HepG2 (cell line): ENCODE results near the gene FNDC7. TPM values are rescaled to one million over a fixed set of nuclear protein-coding genes. Genes with fewer than 3 reads are reported as not detected.

Experiments used
- BRCA1 ChIP-seq: sonication (generic); formaldehyde crosslinking; IDR thresholded peaks from 2 replicates; pipeline ENCODE4 v1.4.0; 2020; ENCODE audit warnings: missing genetic modification reagents
- HOXA3 ChIP-seq: sonication (generic); formaldehyde crosslinking; IDR thresholded peaks from 2 replicates; pipeline ENCODE4 v1.5.0; 2020; ENCODE audit warnings: missing genetic modification reagents
- U2AF2 ChIP-seq: fragments of 200-400 bp; formaldehyde crosslinking; IDR thresholded peaks from 2 replicates; pipeline ENCODE4 v1.6.1; 2017; ENCODE audit warnings: low read depth, mild to moderate bottlenecking, low read length
- ZNF766 ChIP-seq: sonication (generic); formaldehyde crosslinking; IDR thresholded peaks from 2 replicates; pipeline ENCODE4 v1.5.0; 2020; ENCODE audit warnings: missing genetic modification reagents, borderline replicate concordance
- polyA plus RNA-seq, 8 experiments: library from polyadenylated mRNA; depleted of rRNA in 3 of 8; stranded (reverse) in 7 of 8; unstranded in 1 of 8; fragments of >200 nt; fragmentation: Illumina TruSeq in 4 of 8; extraction: Trizol in 4 of 8; gene quantifications; 2 replicates each; pipeline versions ENCODE4 v1.2.1 to v1.2.3, GENCODE V29; 2011 to 2016; ENCODE audit warnings: low read depth in 4 of 8, missing spikeins in 1 of 8, mixed read lengths in 1 of 8; ENCODE audit not compliant: insufficient read depth in 1 of 8
- total RNA-seq, 5 experiments: library from RNA; depleted of rRNA; stranded (reverse); fragments of >200 nt; fragmentation: Illumina TruSeq; extraction: Trizol; gene quantifications; 2 replicates each; pipeline ENCODE4 v1.2.3, GENCODE V29; 2016; ENCODE audit warnings: low read depth in 1 of 5
- TF ChIP-seq, protein P1 (sequence below): sonication (generic); formaldehyde crosslinking; IDR thresholded peaks from 2 replicates; pipeline ENCODE4 v1.4.0; 2020; ENCODE audit warnings: missing genetic modification reagents, low read depth, mild to moderate bottlenecking, borderline replicate concordance
- TF ChIP-seq, protein P2 (sequence below): sonication (generic); formaldehyde crosslinking; IDR thresholded peaks from 2 replicates; pipeline ENCODE4 v1.5.0; 2020; ENCODE audit warnings: mild to moderate bottlenecking, missing genetic modification reagents
- TF ChIP-seq, protein P3 (sequence below): sonication (generic); formaldehyde crosslinking; IDR thresholded peaks from 2 replicates; pipeline ENCODE4 v1.4.0; 2020; ENCODE audit warnings: missing genetic modification reagents
- TF ChIP-seq, protein P4 (sequence below): sonication (generic); formaldehyde crosslinking; IDR thresholded peaks from 2 replicates; pipeline ENCODE4 v1.8.1; 2023; ENCODE audit warnings: mild to moderate bottlenecking, moderate library complexity, missing genetic modification reagents

Gene FNDC7
- total and polyA plus RNA-seq, 2 of the 13 experiments (the other 11 are each of a cell fraction or from before 2014, with no cell fraction given): 0.03 TPM; not detected in 1

DNA sequence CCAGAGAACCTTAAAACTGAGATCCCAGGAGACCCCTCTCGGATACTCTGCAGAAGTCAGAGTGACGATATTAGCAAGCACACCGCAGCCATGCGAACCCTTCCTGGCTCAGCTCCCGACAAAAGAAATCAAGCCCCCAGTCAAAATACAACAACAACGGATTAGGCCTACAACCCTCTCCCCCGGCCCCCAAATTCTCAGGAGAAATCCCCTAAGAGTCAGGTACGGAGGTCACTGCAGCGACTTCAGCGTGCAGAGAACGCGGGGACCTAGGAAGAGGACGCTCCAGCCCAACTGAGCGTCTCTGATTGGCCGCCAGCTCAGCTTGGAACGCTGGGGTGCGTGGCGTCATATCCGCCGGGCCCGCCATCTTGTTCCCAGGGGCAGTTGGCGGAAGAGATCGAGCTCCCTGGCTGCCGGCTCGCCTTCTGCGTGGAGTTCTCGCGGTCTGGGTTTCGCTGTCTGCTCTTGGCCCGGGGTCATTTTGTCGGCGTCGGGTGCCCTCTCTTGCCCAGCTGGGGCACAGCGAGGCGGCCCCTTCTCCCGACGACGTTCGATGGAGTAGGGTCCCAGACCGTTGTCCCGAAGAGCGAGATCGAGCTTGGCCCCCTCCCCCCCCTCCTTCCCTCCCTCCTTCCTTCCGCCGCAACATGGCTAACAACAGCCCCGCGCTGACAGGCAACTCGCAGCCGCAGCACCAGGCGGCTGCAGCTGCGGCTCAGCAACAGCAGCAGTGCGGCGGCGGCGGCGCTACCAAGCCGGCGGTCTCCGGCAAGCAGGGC is 20.6 kb upstream of the FNDC7 start, which contains the start of gene PRPF38B (continued):
- TF ChIP-seq, protein P1, sequence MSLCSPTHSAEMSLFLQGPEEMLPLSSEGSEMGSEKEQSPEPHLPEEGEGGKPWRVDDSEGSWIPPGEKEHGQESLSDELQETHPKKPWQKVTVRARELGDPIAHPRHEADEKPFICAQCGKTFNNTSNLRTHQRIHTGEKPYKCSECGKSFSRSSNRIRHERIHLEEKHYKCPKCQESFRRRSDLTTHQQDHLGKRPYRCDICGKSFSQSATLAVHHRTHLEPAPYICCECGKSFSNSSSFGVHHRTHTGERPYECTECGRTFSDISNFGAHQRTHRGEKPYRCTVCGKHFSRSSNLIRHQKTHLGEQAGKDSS (CRISPR knock-in tag): peak; percentile 79; the same call in 1 of the 2 replicates
- TF ChIP-seq U2AF2 (no peak), BRCA1 (CRISPR knock-in tag) (peak; percentile 38; the same call in 1 of the 2 replicates), HOXA3 (peak; percentile 99), ZNF766 (CRISPR knock-in tag) (peak; percentile 87)
- TF ChIP-seq, protein P2, sequence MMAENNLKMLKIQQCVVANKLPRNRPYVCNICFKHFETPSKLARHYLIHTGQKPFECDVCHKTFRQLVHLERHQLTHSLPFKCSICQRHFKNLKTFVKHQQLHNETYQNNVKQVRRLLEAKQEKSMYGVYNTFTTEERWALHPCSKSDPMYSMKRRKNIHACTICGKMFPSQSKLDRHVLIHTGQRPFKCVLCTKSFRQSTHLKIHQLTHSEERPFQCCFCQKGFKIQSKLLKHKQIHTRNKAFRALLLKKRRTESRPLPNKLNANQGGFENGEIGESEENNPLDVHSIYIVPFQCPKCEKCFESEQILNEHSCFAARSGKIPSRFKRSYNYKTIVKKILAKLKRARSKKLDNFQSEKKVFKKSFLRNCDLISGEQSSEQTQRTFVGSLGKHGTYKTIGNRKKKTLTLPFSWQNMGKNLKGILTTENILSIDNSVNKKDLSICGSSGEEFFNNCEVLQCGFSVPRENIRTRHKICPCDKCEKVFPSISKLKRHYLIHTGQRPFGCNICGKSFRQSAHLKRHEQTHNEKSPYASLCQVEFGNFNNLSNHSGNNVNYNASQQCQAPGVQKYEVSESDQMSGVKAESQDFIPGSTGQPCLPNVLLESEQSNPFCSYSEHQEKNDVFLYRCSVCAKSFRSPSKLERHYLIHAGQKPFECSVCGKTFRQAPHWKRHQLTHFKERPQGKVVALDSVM: no peak; the same call in 1 of the 2 replicates
- TF ChIP-seq, protein P3, sequence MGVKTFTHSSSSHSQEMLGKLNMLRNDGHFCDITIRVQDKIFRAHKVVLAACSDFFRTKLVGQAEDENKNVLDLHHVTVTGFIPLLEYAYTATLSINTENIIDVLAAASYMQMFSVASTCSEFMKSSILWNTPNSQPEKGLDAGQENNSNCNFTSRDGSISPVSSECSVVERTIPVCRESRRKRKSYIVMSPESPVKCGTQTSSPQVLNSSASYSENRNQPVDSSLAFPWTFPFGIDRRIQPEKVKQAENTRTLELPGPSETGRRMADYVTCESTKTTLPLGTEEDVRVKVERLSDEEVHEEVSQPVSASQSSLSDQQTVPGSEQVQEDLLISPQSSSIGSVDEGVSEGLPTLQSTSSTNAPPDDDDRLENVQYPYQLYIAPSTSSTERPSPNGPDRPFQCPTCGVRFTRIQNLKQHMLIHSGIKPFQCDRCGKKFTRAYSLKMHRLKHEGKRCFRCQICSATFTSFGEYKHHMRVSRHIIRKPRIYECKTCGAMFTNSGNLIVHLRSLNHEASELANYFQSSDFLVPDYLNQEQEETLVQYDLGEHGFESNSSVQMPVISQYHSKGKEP (CRISPR knock-in tag): no peak
- TF ChIP-seq, protein P4, sequence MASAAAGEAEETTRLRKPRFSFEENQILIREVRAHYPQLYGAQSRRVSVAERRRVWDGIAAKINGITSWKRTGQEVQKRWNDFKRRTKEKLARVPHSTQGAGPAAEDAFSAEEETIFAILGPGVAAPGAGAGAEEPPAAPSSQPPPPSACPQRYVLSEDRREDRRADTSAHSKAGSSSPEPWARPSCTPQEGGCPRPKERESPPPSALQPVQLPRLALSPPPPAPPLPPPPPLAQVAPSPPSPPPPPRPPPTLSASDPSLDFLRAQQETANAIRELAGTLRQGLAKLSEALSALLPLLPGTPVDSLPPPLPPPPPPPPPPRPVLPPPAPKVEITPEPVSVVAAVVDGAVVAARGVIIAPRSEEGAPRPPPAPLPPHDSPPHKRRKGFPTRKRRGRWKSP (CRISPR knock-in tag): peak; percentile 54
